Fibroblast of lung (primary cell): ENCODE results near the gene ITGB8.

Source experiments
- EZH2 ChIP-seq: IDR thresholded peaks from 2 replicates; pipeline ENCODE4 v1.5.1; 2012; ENCODE audit warnings: low read length, control low read depth, mild to moderate bottlenecking; ENCODE audit errors: missing control alignments
- TF ChIP-seq, protein P1 (sequence below), 2 donors: IDR thresholded peaks in 1 of 2; conservative IDR thresholded peaks in 1 of 2; 1 replicate in 1 of 2; 2 replicates in 1 of 2; pipeline ENCODE4 v1.5.1; 2011 to 2012; ENCODE audit warnings: low read length in 2 of 2, control low read depth in 1 of 2, inconsistent platforms in 1 of 2, low read depth in 1 of 2, mild to moderate bottlenecking in 1 of 2

DNA sequence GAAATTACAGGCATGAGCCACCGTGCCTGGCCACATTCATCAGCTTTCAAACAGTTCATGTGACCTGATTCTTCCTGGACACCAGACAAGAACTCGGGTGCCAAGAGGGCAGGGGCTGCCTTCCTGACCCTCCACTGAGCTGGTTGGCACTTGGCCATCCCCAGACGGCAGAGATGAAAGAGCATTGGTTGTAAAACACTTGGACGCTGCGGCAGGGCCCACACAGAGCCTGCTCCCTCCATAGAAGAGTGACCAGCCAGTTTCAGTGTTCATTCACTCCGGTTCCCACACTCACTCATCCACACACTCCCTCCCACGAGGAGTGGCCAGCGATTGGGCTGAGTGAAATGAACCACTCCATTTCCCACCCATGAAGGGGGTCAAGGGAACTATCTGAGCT, 112.3 kb downstream of the ITGB8 start:
- TF ChIP-seq, protein P1, sequence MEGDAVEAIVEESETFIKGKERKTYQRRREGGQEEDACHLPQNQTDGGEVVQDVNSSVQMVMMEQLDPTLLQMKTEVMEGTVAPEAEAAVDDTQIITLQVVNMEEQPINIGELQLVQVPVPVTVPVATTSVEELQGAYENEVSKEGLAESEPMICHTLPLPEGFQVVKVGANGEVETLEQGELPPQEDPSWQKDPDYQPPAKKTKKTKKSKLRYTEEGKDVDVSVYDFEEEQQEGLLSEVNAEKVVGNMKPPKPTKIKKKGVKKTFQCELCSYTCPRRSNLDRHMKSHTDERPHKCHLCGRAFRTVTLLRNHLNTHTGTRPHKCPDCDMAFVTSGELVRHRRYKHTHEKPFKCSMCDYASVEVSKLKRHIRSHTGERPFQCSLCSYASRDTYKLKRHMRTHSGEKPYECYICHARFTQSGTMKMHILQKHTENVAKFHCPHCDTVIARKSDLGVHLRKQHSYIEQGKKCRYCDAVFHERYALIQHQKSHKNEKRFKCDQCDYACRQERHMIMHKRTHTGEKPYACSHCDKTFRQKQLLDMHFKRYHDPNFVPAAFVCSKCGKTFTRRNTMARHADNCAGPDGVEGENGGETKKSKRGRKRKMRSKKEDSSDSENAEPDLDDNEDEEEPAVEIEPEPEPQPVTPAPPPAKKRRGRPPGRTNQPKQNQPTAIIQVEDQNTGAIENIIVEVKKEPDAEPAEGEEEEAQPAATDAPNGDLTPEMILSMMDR (conservative IDR thresholded peaks at IDR 0.05 in 1 of 2, IDR thresholded peaks at IDR 0.05 in 1 of 2; ENCODE audit: low read depth in 1 of 2, low read length in 2 of 2), result no peak
- TF ChIP-seq EZH2, result no peak
